ENCODE results near the gene FAM47E.

The FAM47E gene

GRCh38 chr4:76305033-76305687, 53.6 kb downstream of the FAM47E start:
- no peak for DNase-seq

DNA sequence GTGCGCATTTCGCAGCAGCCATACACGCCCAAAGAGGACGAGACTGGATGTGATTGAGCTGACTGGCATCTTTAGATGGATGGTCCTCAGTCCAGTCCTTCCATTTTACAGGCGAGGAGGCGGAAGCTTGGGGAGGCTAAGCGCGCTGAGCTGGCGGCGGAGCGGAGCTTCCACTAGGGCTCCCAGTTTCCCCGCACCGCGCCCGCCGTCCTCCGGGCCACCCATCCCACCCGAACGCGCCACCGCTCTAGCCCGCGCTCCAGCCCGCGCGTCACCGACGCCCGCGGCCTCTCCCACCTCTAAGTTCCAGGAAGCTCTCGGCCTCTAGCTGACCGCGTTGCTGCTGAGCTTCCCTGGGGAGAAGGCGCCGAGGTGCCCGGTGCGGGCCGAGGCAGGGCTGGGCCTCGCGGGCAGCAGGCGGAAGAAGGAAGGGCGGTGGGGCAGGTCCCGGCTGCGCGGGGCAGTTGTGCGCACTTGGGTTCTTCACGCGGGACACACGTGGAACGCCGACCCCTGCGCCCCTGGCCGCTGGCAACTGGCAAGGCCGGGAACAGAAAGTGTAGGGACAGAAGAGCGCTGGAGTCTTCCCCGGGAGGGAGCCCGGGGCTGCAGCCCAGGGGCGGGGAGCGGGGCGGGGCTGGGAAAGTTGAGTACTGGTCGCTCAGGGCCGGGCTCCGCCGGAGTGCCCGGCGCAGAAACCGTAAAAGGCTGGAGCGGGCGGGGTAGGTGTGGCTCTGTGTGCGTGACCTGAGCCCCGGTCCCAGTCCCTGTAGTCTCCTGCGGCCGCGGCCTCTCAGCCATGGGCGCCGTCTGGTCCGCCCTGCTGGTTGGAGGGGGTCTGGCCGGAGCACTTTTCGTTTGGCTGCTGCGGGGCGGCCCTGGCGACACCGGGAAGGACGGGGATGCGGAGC, 54.7 kb downstream of the FAM47E start, which contains the start of gene STBD1:
STBD1 (plus strand) TSS at position 763 of the 911 bp plus-strand sequence; CDS start at position 800, 37 bp downstream.
- DNase-seq: peak; percentile 19

DNA sequence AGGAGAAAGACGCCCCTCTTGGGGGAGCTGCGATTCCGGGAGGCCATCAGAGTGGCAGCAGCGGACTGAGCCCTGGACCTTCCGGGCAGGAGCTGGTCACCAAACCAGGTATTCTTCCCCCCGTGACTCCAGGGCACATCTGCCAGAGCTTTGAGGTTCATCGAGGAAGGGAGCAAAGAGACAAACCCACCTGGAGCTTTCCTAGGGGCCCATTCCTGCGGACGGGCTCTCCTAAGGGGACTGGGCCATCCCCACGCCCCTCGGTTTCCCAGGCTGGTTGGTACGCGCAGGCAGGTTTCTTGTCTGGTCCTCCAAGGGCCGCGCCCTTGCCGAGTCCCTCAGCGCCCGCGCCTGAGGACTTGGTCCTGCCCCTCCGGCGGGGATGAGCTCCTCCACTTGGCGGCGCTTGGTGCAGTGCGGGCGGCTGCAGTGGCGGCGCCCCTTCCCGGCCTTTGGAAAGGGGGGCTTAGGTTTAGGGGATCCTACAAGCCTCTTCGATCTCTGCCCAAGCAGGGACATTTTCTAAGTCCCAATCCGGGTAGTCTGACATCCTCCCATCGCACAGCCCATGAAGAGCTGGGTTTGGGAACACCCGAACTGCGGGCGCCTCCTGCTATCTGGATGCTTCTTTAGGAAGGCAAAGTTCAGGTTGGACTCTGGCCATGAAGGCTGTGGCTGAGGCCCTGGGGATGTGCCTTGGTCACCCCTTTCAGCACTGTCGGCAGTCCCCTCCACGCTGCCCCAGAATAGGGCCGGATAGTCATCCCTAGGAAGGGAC, 55.5 kb downstream of the FAM47E start:
- peak; percentile 16 for DNase-seq

DNA sequence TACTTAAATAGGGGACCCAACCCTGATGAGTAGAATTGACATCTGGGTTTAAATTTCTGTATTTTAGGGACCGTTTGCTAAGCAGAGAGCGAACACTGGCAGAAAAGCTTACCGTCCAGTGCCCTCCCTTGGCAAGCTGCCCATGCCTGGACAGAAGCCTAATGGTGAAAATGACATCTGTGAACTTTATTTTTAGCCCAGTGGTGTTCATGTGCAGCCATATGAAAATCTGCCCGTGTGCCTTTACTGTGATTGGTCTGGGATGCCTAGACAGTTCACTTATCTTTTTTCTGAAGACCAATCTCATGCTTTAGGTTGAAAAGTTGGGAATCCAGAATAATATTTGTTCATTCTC, 56.1 kb downstream of the FAM47E start:
- no peak for DNase-seq

GRCh38 chr4:76308548-76308947, 57.0 kb downstream of the FAM47E start:
- DNase-seq: no peak

DNA sequence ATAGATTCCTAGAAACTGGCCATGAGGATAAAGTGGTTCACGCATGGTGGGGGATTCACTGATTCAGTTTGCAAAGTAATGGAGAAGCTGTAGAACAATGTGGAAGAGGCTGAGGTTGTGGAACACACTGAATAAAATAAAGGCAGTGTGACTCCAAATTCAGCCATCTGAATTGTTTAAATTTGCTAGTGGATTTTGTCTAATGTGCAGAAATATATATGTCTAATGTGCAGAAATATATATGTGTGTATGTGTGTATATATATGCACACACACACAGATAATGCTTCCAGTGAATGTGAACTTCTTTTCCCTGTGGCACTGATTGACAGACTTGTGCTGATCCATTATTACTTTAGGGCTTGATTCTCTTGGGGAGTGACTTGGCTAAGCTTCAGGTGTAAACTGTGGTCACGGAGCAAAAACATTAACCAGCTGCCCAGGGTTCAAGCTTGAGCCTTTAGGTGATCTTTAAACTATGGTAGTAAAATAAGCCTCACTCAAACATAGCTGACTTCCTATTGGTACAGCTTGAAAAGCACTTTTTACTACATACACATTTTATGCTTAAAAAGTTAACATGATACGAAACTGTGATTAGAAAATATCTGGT, 58.5 kb downstream of the FAM47E start:
- no peak for DNase-seq

DNA sequence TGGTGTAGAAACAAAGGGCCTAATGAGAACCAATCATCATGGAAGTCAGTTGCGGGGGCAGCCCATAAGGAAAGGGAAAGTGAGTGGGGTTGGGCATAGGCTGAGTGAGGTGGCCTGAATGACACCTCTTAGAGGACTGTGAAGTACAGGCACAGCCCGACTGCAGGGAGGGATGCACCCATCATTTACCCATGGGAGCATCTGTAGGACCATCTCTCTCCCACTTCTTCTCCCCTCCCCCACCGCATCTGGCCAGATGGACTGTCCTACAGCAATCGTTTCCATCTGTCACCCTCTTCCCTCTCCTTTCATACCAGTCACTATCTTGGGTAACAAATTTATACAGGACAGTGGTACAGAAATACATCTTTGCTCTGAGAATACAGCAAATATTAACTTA, 59.2 kb downstream of the FAM47E start:
- DNase-seq: no peak

DNA sequence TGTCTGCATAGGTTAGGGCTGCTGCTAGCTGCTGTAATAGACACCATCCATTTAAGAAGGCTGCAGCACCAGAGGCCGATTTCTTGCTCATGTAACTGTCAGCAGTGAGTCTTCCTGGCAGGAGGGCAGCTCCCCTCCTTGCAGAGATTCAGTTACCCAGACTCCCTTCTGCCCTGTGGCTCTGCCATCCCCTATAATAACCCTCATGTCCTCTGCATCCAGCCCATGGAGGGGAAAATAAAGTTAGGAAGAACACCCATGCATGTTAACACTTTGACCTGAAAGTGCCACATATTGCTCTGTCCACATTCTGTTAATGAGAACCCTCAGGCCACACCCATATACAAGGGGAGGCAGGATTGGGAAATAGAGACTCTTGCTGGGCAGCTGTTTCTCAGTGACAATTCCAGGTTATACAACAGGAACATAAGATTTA, 60.4 kb downstream of the FAM47E start:
- DNase-seq: no peak

DNA sequence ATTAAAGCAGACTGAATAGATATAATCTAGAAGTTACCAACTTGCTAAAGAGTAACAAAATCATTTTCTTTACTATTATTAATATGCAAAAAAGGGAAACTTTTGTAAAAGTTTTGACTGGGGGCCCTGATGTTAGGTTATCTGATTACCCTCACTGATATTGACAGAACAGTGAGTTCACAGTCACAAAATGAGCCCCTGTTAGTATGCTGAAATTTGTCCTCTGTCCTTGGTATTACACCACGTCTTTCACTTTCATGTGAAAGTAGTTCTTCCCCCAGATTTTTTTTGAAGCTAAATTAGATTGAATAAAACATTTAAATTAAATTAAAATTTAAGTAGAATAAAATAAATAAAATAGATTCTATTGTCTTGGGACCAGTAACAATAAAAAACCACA, 60.9 kb downstream of the FAM47E start:
- DNase-seq: no peak

- no peak for DNase-seq
Observed at GRCh38 chr4:76313547-76313946, 62.0 kb downstream of the FAM47E start.

- DNase-seq: no peak
Observed at GRCh38 chr4:76315267-76315918, 63.9 kb downstream of the FAM47E start.

GRCh38 chr4:76316131-76316530, 64.6 kb downstream of the FAM47E start:
- no peak for DNase-seq

DNA sequence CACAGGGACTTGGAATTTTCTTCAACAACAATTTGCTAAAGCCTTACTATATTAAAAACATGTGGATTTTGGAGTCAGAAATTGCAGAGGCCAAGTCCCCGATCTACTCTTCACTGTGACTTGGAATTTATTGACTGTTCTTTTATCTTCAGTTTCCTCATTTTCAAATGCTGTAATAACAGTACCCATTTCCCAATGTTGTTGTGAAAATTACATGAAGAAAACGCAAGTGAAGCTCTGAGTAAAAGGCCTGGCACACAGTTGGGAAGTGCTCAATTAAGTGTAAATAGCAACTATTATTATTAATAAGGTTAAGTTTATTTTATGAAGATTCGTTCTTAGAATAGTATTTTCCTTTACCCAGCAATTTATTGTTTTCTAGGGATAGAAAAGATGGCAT, 70.7 kb downstream of the FAM47E start:
- DNase-seq: no peak

DNA sequence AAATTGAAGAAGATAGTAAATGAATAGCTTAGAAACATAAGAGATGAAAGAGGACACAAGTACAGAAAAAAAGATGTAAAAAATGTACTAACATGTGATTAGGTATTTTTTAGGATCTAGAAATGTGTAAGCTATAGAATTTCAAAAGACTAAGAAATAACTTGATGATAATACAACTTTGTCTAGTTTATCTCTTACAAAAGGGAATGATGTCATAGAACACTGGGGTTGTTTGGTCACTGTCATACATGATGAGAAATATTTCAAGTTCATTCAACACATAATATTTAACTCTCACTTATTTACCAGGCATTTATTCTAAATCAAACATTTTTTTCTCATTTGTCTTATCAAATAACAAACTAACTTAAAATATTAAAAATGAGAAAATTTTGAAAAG, 73.6 kb downstream of the FAM47E start:
- DNase-seq: no peak

DNA sequence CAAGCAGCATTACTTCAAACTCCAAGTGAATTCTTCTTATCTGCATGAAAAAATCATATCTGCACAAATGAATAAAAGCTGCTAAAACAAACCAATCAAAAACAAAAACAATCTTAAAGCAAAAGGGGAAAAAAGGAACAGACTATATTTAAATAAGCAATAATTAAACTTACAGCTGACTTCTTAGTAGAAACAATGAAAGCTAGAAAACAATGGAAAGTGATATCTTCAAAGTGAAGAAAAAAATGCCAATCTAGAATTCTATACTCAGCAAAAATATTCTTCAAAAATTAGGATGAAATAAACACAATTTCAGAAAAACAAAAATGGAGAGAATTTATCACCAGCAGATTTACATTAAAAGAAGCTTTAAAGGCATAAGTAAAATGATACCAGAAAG, 75.0 kb downstream of the FAM47E start:
- no peak for DNase-seq

All from stimulated activated CD4-positive, alpha-beta T cell treated with anti-CD3 and anti-CD28 coated beads, Interleukin-4, amount 100 ng/mL, for 24 hours (primary cell).